ENCODE measurements around the gene STK39. TPM values are rescaled to one million over a fixed set of nuclear protein-coding genes. Genes with fewer than 3 reads are reported as not detected.

STK39 gene
- total and polyA plus RNA-seq, 2 of the 4 experiments (the other 2 are of a cell fraction), result 11.8 to 16.4 TPM

GRCh38 chr2:168180483-168180882 is 66.9 kb downstream of the STK39 start:
- no peaks in the 10 kb centered on the region for H3K9me3 ChIP-seq (ENCODE audit: control insufficient read depth, insufficient read depth, low read length)
- WGBS, 2 experiments (ENCODE audit: extremely low coverage in 2 of 2, insufficient read length in 1 of 2), result no CpG with 5 or more reads among the region's 5 CpGs

More at GRCh38 chr2:168180483-168180882, 66.9 kb downstream of the STK39 start:
- Histone ChIP-seq H3K14ac (replicated peaks; ENCODE audit: low read depth, low read length) (no peak overlapping the region), H3K36me3 (ENCODE audit: control insufficient read depth, insufficient read depth, low read length) (peaks cover 5% of the 10 kb centered on the region), H2BK20ac (ENCODE audit: low read depth, low read length) (no peak overlapping the region), H3K56ac (ENCODE audit: extremely low read depth, insufficient read depth, low read length) (no peak overlapping the region), H4K8ac (ENCODE audit: low read depth in 2 of 2, low read length in 2 of 2) (no peak overlapping the region), H4K5ac (ENCODE audit: low read depth, low read length) (no peak overlapping the region), H3K4ac (ENCODE audit: low read depth, low read length) (no peak overlapping the region), H3K18ac (ENCODE audit: low read depth, low read length) (no peak overlapping the region), H3K27me3 (ENCODE audit: control insufficient read depth, insufficient read depth, low read length) (no peaks in the 10 kb centered on the region), H2BK120ac (ENCODE audit: low read depth, low read length) (no peak overlapping the region), H3K79me1 (ENCODE audit: low read depth in 1 of 2, low read length in 2 of 2) (peaks cover 38 to 54% of the 10 kb centered on the region in 2 experiments), H2BK5ac (ENCODE audit: low read depth, low read length, poor library complexity, severe bottlenecking) (no peak overlapping the region), H2AK9ac (replicated peaks; ENCODE audit: low read depth, low read length, poor library complexity) (no peak overlapping the region), H2AFZ (replicated peaks; ENCODE audit: low read length, poor library complexity) (no peak overlapping the region), H4K20me1 (ENCODE audit: insufficient read depth, low read length) (peaks cover 10% of the 10 kb centered on the region; the same call in 1 of the 2 replicates), H3K27ac (ENCODE audit: insufficient read depth, low read length) (no peak overlapping the region), H3K9me1 (ENCODE audit: insufficient read depth, low read length) (peaks cover 26% of the 10 kb centered on the region), H3K4me3 (ENCODE audit: insufficient read depth, low read depth, low read length) (no peak overlapping the region), H2BK15ac (ENCODE audit: low read depth, low read length) (no peak overlapping the region), H3K23ac (ENCODE audit: low read depth, low read length) (no peak overlapping the region), H3K4me2 (ENCODE audit: low read depth, low read length) (no peak overlapping the region), H3K9ac (ENCODE audit: low read depth, low read length) (no peak overlapping the region), H3K4me1 (ENCODE audit: control insufficient read depth, insufficient read depth, low read length) (peaks cover 11% of the 10 kb centered on the region), H4K91ac (ENCODE audit: insufficient read depth, low read depth, low read length) (no peak overlapping the region), H2AK5ac (ENCODE audit: low read depth, low read length) (no peak overlapping the region)
- DNase-seq (no peak), ATAC-seq (ENCODE audit: low read depth) (no peak)
- dilution Hi-C loops (cut with HindIII; ENCODE audit: low sequenced_read_pairs, unreplicated experiment), result no loop called here
- intact Hi-C loops (cut with micrococcal nuclease), result no loop called here
- BruUV-seq (replicated peaks), result no TSS peak
- ChIA-PET POLR2A (ENCODE audit: unreplicated experiment) (no interaction called here), CTCF (interaction anchor here (1.2 kb wide), 1 partner anchor 434 kb away, joined by 3 read pairs; no protein-coding TSS in a partner anchor)
- in situ Hi-C loops (cut with MboI; ENCODE audit: low sequenced_read_pairs), result no loop called here
- TF ChIP-seq FOS (IDR thresholded peaks at IDR 0.05; ENCODE audit: low read depth, low read length), result no peak
- TF ChIP-seq MAZ (IDR thresholded peaks at IDR 0.05; ENCODE audit: borderline replicate concordance, low read depth, low read length), result no peak
- TF ChIP-seq CTCF (conservative IDR thresholded peaks at IDR 0.05; ENCODE audit: low read depth, low read length), result no peak
- TF ChIP-seq MAFK (IDR thresholded peaks at IDR 0.05; ENCODE audit: low read depth, low read length), result no peak
- no peak for TF ChIP-seq MXI1 (IDR thresholded peaks at IDR 0.05; ENCODE audit: borderline replicate concordance, low read depth, low read length)
- TF ChIP-seq CEBPB (IDR thresholded peaks at IDR 0.05; ENCODE audit: low read depth, low read length), result no peak
- TF ChIP-seq SMC3 (IDR thresholded peaks at IDR 0.05; ENCODE audit: low read depth, low read length), result no peak
- no peak for TF ChIP-seq RFX5 (IDR thresholded peaks at IDR 0.05; ENCODE audit: low read depth, low read length)
- TF ChIP-seq USF2 (IDR thresholded peaks at IDR 0.05; ENCODE audit: low read depth, low read length), result no peak
- no peak for TF ChIP-seq CHD1 (IDR thresholded peaks at IDR 0.05; ENCODE audit: low read depth, low read length)
- TF ChIP-seq ELK1 (IDR thresholded peaks at IDR 0.05; ENCODE audit: borderline replicate concordance, low read depth, low read length), result no peak
- no peak for TF ChIP-seq RAD21 (IDR thresholded peaks at IDR 0.05; ENCODE audit: low read length)
- no peak for TF ChIP-seq RCOR1 (IDR thresholded peaks at IDR 0.05; ENCODE audit: insufficient replicate concordance, low read length)
- no peak for TF ChIP-seq NFE2L2 (IDR thresholded peaks at IDR 0.05; ENCODE audit: low read depth, low read length)
- TF ChIP-seq BHLHE40 (IDR thresholded peaks at IDR 0.05; ENCODE audit: low read depth, low read length), result no peak
